GM19438 (cell line): Measurements from ENCODE around the gene METTL8.

Experiments used
- ATAC-seq: cut with Tn5 transposase; IDR thresholded peaks from one replicate; pipeline ENCODE4 v1.9.1; 2021; ENCODE audit warnings: low read depth; ENCODE audit not compliant: unreplicated experiment

Gene METTL8

DNA sequence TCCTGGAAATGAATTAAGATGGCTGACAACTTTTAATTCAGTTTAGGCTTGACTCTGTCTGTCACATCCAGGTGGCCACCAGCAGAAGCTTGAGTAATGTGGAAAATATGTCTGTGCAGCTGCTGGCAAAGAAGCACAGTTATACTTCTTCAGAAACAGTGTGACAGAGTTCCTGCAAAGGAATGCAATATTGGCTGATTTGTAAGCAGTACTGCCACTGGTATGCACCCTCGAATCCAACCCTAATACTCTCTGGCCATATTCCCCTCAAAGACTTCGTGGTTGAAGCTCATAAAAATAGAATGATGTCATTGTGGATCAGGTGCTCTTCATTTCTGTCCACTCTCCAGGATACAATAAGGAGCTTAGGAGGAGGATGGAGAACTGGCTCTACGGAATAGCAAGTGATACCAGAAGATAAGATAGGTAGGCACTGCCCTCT, 86.2 kb downstream of the METTL8 start:
- no peak for ATAC-seq

DNA sequence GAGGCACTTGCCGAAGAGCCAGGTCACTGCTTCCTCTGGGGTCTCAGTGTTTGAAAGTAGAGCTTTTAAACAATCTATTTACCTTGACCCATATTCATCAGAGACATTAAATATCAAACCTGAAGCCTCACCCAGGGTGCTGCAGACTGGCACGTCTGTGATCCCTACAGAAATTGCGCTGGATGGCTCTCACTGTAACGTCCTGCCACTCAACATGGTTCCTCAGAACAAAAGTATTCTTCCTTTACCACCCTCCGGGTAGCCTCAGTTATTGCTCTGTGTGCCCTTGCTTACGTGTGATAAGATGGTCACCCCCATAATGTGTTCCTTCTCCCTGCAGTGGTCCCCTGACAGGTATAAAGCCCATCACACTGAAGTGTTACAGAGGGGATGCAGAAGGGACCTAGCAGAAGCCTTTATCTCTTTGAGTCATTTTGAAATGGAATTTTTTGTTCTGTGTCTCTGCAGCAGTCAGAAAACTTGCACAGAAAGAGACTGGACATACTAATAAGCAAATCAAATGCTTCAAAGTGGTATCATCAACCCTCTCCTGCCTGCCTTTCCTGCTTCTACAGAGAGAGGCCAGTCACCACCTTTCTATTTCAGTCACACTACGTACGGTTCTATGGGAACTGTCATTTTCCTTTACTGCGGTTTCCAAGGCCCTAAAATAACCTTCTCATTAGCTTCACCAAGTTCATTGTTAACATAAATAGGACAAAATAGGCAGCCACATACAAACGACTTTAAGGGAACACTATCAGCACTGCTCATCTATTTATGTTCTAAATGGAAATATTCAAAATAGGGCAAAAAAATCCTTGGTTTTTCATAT, 86.8 kb downstream of the METTL8 start:
- ATAC-seq, result no peak

GRCh38 chr2:171345971-171346722, 87.6 kb downstream of the METTL8 start:
- ATAC-seq, result no peak

- no peak for ATAC-seq
Observed at GRCh38 chr2:171344182-171344581, 89.6 kb downstream of the METTL8 start.

DNA sequence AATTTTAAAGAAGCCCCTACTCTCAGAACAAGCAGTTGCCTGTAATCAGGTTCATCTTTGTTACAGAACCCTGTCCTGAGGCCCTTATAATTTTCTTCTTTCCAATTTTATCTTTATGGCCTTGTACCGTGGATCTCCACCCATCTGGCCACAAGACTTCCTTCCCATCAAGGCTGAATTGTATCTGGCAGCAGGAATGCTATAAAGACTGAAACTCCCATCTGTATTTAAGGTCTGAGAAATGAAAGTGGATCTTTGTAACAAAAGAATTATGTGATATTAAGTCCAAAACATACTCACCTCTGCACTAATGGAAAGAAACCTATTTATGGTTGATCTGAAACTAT, 91.8 kb downstream of the METTL8 start:
- ATAC-seq, result no peak

- no peak for ATAC-seq
Observed at GRCh38 chr2:171341394-171342066, 92.3 kb downstream of the METTL8 start.

DNA sequence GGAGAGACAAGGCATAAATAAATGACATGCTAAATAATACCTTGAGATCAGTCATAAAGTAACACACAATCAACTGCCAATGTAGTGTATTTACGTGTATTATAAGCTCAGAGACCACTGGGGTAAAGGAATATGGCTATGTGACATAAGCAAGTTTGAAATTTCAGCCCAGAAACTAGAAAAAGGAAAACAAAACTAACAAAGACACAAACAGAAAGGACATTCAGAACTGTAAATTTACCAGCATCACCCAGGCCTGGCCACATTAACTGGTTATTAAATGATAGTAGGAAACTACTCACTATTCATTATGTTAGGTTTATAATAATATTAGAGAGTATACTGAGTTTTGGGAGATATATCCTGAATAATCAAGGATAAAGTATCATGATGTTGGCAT, 98.8 kb downstream of the METTL8 start:
- no peak for ATAC-seq

DNA sequence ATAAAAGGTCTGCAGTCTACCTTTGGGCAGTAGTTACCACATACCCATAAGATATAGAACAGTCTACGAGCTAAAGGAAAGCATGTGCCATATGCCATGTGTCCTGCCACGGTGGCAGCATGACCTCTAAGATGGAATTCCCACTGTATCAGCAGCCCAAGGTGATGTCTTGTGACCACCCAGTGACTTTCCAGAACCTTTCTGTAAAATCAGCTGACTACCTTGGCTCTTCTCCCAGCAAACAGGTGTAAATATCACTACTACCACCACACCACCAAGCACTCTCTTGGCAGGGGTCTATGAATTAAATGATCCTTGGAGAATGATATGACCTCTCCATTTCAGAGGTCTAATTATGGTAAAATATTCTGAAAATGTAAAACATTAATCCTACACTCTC, 99.6 kb downstream of the METTL8 start:
- ATAC-seq, result no peak

- no peak for ATAC-seq
Observed at GRCh38 chr2:171330155-171330956, 103.4 kb downstream of the METTL8 start.

- no peak for ATAC-seq
Observed at GRCh38 chr2:171327043-171327496, 106.7 kb downstream of the METTL8 start.

DNA sequence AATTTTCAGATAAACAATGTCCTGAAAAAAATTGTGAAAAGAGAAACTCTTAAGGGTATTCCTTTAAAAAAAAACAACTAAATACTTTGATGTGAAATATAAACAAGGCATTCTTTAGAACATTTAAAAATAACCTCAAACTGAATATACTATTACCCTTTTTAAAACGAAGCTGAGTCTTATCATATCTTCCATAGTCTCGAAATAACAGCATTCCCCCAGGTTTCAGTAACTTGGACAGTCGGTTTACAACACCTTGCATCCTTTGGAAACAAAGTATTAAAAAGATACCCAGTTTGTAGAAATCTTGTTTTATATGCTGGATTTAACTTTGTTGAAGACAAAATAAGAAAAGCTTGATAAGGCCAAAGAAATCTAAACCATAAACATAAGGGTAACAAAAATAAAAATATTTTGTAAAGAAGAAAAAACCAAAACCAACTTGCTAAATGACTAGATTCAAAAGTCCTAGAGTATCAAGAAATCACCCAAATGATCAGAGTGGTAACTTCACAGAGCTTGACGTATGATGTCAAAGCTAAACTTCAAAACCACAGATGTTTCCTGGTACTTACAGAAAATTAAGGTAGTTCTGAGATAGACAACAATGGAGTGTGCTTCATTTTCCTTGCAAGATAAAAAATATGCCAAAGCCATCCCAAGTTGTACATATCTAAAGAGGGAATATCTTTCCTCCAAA, 107.8 kb downstream of the METTL8 start:
- ATAC-seq, result no peak

DNA sequence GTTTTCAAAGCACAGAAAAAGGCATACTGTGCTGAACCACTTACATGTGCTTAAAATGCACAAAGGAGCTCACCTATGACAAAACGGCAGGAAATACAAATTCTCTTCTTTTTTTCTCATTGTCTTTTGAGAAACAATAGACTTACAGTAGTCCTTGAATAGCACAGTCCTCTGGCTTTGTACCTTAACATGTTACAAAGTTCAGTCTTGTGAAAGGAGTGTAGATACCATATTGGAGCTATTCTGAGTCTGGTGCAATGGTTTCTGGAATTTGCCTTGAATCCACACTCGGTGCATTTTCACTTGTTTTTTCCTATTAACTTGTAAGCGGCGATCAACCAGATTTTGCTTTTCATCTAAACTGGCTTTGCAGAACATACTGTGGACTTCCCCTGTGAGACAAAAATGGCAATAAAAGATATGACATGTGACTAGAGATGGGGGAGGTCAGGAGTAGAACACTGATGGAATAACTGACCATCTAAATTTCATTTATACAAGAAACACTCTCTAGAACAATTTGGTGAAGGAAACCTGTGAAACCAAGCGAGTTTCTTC, 109.7 kb downstream of the METTL8 start:
- ATAC-seq, result no peak

GRCh38 chr2:171322928-171323327, 110.9 kb downstream of the METTL8 start:
- ATAC-seq, result no peak

GRCh38 chr2:171320731-171321130, 113.1 kb downstream of the METTL8 start:
- ATAC-seq, result no peak

DNA sequence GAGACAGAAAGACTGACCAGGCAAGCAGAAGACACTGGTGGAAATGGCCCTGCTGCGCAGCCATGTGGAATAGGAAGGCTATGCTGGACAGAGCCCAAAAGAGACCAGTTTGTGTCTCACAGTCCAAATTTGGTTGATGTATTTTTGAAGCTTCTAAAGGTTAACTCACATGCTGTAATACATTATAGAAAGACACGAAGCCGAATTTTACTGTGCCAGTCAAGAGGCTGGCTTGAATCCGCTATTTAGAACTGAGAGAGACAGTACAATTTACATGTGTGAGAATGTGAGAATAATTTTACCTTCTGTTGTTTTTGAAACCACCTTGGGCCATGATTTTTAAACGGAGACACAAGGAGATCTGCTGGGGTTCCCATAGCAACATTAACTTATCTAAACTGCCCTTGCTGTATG, 113.6 kb downstream of the METTL8 start:
- peak; percentile 45 for ATAC-seq

GRCh38 chr2:171319164-171319810, 114.5 kb downstream of the METTL8 start:
- peak; percentile 44 for ATAC-seq

DNA sequence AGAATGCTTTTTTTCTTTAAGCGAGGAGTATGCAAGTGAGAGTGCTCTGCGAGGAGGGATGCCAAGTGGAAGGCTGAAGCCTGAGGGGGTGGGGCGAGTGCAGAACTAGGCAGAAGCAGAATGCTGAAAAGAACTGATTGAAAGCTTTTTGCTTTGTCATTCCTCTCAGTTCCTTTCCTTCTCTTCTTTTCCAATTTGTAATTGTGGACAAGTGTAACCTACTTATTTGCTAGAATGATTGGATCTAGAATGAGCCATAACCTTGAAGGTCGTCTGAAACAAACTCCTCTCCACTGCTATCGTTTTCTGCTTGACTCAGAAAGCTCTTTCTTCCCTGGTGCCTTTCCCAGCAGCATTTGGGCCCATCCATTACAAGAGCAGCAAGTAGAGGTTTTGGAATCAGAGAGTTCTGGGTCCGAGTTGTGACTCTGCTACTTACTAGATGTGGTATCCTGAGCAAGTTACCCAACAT, 115.3 kb downstream of the METTL8 start:
- ATAC-seq, result no peak

DNA sequence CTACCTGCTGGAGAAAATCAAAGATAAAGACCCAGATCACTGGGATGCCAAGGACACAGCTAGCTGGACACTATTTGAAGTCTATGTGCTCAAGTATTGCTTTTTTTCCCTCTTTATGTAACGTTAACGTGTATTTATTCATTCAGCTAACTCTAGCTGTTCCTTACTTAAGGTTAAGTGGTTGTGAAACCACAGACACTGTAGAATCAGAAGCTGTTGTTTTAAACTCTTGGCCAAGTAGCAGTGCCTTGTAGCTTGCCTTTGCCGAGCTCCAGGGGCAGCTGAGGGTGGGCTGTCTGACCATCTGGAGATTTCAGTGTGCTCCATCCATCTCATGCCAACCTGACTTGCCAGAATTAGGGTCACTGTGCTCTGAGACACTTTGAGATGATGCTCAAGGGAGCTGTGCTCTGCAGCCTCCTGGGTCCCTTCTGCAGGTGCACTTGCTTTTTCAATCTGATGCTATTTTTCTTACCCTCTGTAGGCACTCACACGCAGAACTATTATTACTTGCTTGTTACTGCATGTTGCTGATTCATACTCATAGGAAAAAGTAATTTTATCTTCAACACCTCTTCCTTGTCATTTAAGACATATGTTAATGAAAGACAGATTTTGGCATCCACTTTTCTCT, 116.2 kb downstream of the METTL8 start:
- ATAC-seq, result no peak
